ENCODE measurements around the gene PRR15L.

PRR15L gene

DNA sequence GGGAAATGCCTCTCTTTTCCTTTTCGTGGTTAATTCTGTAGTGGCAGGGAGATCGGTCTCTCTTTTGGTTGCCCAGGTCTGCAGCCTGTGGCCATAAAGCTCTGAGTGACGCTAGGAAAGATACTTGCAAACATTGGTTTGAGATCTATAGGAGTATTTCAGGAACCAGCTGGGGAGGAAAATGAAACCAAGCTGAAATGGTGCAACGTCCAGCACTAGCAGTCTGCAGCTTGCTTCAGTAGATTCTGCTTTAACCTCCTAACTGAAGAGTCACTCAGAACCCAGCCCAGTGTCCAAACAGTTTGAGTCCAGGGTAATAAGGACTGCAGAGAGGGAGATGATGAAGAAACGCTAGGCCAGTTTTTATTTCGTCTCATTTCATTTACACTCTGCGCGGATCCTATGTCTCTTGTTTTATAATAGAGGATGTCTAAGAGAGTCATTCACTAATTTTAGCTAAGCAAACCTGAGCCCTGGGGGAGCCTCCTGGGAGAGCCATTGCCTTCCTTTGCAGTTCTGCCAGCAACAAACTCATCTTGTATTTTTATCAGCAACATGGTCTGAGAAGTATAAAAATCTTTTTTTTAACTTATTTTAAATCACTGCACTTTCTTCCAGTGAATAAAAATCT is 49.6 kb downstream of the PRR15L start:
- DNase-seq (ENCODE audit: low read depth in 2 of 3, low spot score in 2 of 3) = no peak

DNA sequence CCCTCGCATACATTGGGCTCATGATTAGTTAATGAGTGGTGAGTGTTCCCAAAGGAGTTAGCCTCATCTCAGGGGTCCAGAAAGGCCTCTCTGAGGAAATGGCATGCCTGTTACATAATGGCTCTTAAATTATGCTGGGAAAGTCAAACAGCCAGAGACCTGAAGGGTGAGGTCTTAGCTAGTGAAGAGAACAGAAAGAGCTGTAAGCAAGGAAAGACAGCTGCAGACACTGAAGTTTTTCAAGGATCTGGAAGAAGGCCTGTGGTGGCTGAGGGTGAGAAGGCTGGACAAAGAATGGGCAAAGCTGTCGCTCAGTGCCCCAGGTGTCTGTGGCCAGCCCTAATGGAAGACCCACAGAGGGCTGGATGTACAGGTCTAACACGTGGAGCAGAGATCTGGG is 51.2 kb downstream of the PRR15L start:
- DNase-seq (ENCODE audit: low read depth in 2 of 3, low spot score in 2 of 3) = no peak

DNA sequence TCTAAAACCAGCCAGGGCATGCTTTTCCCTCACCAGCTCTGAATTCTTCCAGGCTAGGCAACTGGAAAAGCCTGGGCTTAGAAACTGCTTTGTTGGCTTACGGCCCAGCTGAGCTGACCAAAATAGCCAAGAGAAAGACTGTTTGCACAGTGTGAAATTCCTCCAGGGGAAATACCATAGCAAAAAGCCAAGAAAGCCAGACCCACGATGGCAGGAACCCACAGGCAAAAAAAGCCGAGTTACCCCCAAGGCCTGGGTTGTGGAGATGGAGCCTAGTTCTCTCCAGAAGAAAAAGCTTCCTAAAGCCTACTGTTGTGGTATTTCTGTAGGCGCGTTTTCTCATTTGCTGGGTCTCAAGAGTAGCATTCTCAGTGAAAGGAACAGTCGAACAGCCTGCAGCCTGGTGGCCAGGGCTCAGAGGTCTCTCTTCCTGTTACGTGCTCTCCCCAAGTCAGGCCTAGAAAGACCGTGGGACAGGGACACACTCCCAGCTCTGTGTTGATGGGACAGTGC is 52.4 kb downstream of the PRR15L start:
- no peak for DNase-seq (ENCODE audit: low read depth in 2 of 3, low spot score in 2 of 3)

DNA sequence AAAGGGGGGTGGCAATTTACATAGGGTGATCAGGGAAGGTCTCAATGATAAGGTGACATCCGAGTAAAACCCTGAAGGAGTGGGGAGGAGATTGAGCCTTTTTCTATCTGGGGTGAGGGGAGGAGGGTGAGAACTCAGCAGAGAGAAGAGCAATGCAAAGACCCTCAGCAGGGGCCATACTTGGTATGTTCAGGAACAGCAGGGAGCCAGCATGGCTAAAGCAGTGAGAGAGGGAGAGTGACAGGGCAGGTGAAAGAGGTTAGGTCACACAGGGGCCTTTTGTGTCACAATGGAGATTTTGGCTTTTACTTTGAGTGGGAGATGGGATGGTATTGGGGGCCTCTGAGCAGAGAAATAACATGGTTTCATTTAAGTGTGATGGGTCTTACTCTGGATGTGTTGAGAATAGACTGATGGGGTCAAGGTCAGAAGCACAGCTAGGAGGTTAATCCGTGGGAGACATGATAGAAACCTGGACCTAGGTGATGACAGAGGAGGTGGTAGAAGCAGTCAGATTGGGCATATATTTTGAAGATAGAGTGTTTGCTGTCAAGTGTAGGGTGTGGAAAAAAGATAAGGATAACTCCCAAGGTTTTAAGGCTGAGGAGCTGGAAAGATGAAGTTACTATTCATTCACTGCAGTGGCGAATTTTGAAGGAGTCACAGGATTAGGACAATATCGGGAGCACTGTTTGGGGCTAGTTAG is 55.5 kb downstream of the PRR15L start:
- no peak for DNase-seq (ENCODE audit: low read depth in 2 of 3, low spot score in 2 of 3)

Data from activated CD8-positive, alpha-beta memory T cell treated with anti-CD3 and anti-CD28 coated beads for 48 hours (primary cell).